CD4-positive, alpha-beta T cell (primary cell): ENCODE data around the gene GTF3C2. TPM values are rescaled to one million over a fixed set of nuclear protein-coding genes. Genes with fewer than 3 reads are reported as not detected.

ENCODE experiments used
- ATAC-seq: fragments of 200-7000 bp; cut with Tn5 transposase; one replicate; pipeline ENCODE4 v1.10.0; 2022; ENCODE audit warnings: mild to moderate bottlenecking; ENCODE audit not compliant: poor library complexity
- CTCF ChIA-PET: fragments of 350-600 bp; sonication (Branson Sonifier 250); formaldehyde crosslinking; loops from one replicate; lab custom pipeline; 2021; ENCODE audit warnings: antibody characterized with exemption, inconsistent platforms; lab: Charles Lee
- POLR2A ChIA-PET: fragments of 350-600 bp; sonication (Branson Sonifier 250); formaldehyde crosslinking; loops from one replicate; lab custom pipeline; 2021; ENCODE audit warnings: antibody characterized with exemption, inconsistent platforms; lab: Charles Lee
- DNase-seq, 14 experiments: peaks; one replicate each; pipeline ENCODE4 v3.0.0-alpha.2; 2013 to 2020; ENCODE audit warnings: mixed read lengths in 2 of 14
- H3K27ac ChIP-seq, 2 donors: one replicate each; pipeline versions ENCODE4 v1.5.1 to v1.7.0; 2013; ENCODE audit warnings: low read length in 2 of 2, low read depth in 1 of 2, mild to moderate bottlenecking in 1 of 2
- H3K27me3 ChIP-seq, 2 experiments: 1 replicate in 1 of 2; 2 replicates in 1 of 2; pipeline versions ENCODE4 v1.6.1 to v1.7.0; 2013; ENCODE audit warnings: low read length in 2 of 2, control low read depth in 1 of 2, mild to moderate bottlenecking in 1 of 2, moderate library complexity in 1 of 2; ENCODE audit not compliant: insufficient read depth in 2 of 2, control insufficient read depth in 1 of 2
- H3K36me3 ChIP-seq: one replicate; pipeline ENCODE4 v1.6.1; 2013; ENCODE audit warnings: low read length, control low read depth; ENCODE audit not compliant: insufficient read depth
- H3K4me1 ChIP-seq: one replicate; pipeline ENCODE4 v1.6.1; 2013; ENCODE audit warnings: low read length, control low read depth; ENCODE audit not compliant: insufficient read depth
- H3K4me3 ChIP-seq: one replicate; pipeline ENCODE4 v1.5.1; 2013; ENCODE audit warnings: mild to moderate bottlenecking, low read length, moderate library complexity
- H3K9me3 ChIP-seq, 2 experiments: 1 replicate in 1 of 2; 2 replicates in 1 of 2; pipeline versions ENCODE4 v1.6.1 to v1.7.0; 2013; ENCODE audit warnings: low read length in 2 of 2, mild to moderate bottlenecking in 2 of 2, control low read depth in 1 of 2, moderate library complexity in 1 of 2; ENCODE audit not compliant: control insufficient read depth in 1 of 2, insufficient read depth in 1 of 2
- H3K27ac Mint-ChIP-seq: one replicate; pipeline ENCODE4 v1.8.0; 2020; ENCODE audit warnings: mixed read lengths
- H3K27me3 Mint-ChIP-seq: one replicate; pipeline ENCODE4 v1.8.0; 2021; ENCODE audit warnings: mixed read lengths
- H3K36me3 Mint-ChIP-seq: one replicate; pipeline ENCODE4 v1.8.0; 2021; ENCODE audit warnings: low read depth, mixed read lengths
- H3K4me1 Mint-ChIP-seq: one replicate; pipeline ENCODE4 v1.8.0; 2021; ENCODE audit warnings: low read depth, mixed read lengths
- H3K4me3 Mint-ChIP-seq: one replicate; pipeline ENCODE4 v1.8.0; 2020; ENCODE audit warnings: mild to moderate bottlenecking, mixed read lengths
- H3K9me3 Mint-ChIP-seq: one replicate; pipeline ENCODE4 v1.8.0; 2020; ENCODE audit warnings: mixed read lengths
- CTCF ChIP-seq: fragments of 200-600 bp; IDR thresholded peaks from one replicate; pipeline ENCODE4 v1.8.0; 2022; ENCODE audit warnings: antibody characterized with exemption, mild to moderate bottlenecking
- intact Hi-C, 2 experiments: fragments of 100-400 bp; cut with DNase I in 1 of 2; cut with micrococcal nuclease in 1 of 2; formaldehyde crosslinking; loops; one replicate each; pipeline versions ENCODE4 v1.15.1 to v1.9.0; 2023 to 2025; cut with DNase I, micrococcal nuclease
- total RNA-seq, 174 experiments: library from RNA in 2 of 174; stranded (reverse) in 2 of 174; gene quantifications; one replicate each; pipeline ENCODE4 v1.2.3 and lab custom pipeline; 2021 to 2026

Gene GTF3C2
- total RNA-seq, 2 experiments from 2014 or later = 54.6 to 56.8 TPM

- POLR2A ChIA-PET = interaction anchor here (0.7 to 2.9 kb wide), 12 partner anchors 8 to 249 kb away, joined by 3 to 30 read pairs (median 9); partner anchors contain the start of genes CCDC121, EIF2B4, GPN1 and GTF3C2
- peaks cover 65% of the 10 kb centered on the region for H3K36me3 ChIP-seq
Observed at GRCh38 chr2:27379383-27379835, 22.8 kb upstream of the GTF3C2 start.

DNA sequence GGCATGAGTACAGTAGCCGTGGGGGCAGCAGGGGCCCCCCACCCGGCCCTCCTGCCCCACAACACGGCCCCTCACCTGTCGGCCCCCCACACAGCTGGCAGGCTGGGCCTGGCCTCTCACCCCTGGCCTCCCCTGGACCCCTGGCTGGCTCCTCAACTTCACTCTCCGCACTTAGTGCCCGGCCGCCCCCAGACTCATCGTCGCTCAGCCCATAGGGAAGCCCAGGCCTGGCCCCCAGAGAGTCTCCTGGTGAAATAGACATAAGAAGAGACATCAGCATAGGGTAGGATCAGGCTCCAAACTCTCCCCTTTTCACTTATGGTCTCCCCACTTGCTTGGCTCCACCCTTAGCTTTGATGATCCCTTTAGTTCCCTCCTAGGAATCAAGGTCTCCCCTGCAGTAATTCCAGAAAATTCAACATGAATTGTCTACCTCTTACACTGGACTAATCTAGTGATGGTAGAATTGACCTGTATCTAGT lies 22.3 kb upstream of the GTF3C2 start:
- no peak for ATAC-seq
- TF ChIP-seq CTCF = no peak
- H3K4me3 ChIP-seq = no peak overlapping the region
- CTCF ChIA-PET = interaction anchor here (1.2 kb wide), 1 partner anchor 52 kb away, joined by 5 read pairs; no protein-coding TSS in a partner anchor
- peak overlapping the region; percentile 93 for H3K4me3 Mint-ChIP-seq
- H3K4me1 Mint-ChIP-seq = peaks cover 32% of the 10 kb centered on the region
- no peaks in the 10 kb centered on the region for H3K27me3 Mint-ChIP-seq
- H3K27ac Mint-ChIP-seq = peak overlapping the region; percentile 91
- no peaks in the 10 kb centered on the region for H3K9me3 Mint-ChIP-seq
- DNase-seq = no peak
- POLR2A ChIA-PET = interaction anchor here (0.8 to 2.9 kb wide), 8 partner anchors 8 to 250 kb away, joined by 3 to 30 read pairs (median 8); partner anchors contain the start of genes CCDC121, EIF2B4, GPN1 and MPV17
- H3K36me3 ChIP-seq = peaks cover 65% of the 10 kb centered on the region
- H3K27me3 ChIP-seq = no peaks in the 10 kb centered on the region
- no peak overlapping the region for H3K27ac ChIP-seq
- H3K36me3 Mint-ChIP-seq = peaks cover 79% of the 10 kb centered on the region
- H3K9me3 ChIP-seq = no peaks in the 10 kb centered on the region
- intact Hi-C loops = loop anchor here in 1 of 2 experiments (5.0 kb wide), 1 partner anchor 242 kb away; the partner anchor contains the start of gene PRR30
- peaks cover 18% of the 10 kb centered on the region for H3K4me1 ChIP-seq

More at GRCh38 chr2:27379383-27379835, 22.8 kb upstream of the GTF3C2 start:
- Histone ChIP-seq H3K27ac (peak overlapping the region; percentile 50 to 83), H3K9me3 (no peaks in the 10 kb centered on the region), H3K4me3 (peak overlapping the region; percentile 66), H3K4me1 (peaks cover 18% of the 10 kb centered on the region), H3K27me3 (no peaks in the 10 kb centered on the region)
- Mint-ChIP-seq H3K27me3 (no peaks in the 10 kb centered on the region), H3K4me1 (peaks cover 32% of the 10 kb centered on the region), H3K27ac (peak overlapping the region; percentile 91), H3K36me3 (peaks cover 80% of the 10 kb centered on the region), H3K4me3 (peak overlapping the region; percentile 93), H3K9me3 (no peaks in the 10 kb centered on the region)
- DNase-seq (no peak), ATAC-seq (no peak)
- intact Hi-C loops = loop anchor here in 1 of 2 experiments (5.0 kb wide), 1 partner anchor 242 kb away; the partner anchor contains the start of gene PRR30
- TF ChIP-seq CTCF = no peak
- CTCF ChIA-PET = interaction anchor here (1.2 kb wide), 1 partner anchor 51 kb away, joined by 5 read pairs; no protein-coding TSS in a partner anchor

DNA sequence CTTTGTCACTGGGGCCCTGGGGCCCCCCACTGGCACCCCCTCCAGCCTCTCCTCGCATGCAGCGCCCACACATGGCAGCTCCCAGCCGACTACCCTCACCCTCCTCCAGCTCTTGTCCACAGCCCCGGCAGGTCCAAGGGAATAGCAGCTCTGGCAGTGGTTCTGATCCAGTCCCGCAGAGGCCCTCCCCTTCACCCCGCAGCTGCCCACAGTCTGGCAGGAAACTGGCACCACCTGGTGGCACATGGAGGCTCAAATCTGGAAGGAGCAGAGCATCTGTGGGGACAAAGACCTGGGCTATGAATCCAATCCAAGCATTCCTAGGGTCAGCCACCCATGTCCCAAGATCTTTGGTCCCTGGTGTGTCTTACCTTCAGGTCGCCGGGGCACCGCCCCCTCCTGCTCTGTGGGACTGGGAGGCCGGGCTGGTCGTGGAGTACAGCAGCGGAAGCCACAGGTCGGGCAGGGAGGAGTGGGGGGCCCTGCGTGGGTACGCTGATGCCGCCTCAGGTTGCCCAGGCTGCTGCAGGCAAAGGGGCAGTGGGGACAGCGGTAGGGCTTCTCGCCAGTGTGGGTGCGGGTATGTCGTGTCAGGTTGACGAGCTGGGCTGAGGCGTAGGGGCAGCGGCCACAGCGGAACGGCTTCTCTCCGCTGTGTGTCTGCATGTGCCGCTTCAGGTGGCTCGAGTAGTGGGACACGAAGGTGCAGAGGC lies 21.7 kb upstream of the GTF3C2 start:
- POLR2A ChIA-PET = interaction anchor here (1.0 to 1.5 kb wide), 2 partner anchors 21 to 52 kb away, joined by 3 to 4 read pairs; no protein-coding TSS in a partner anchor
- Mint-ChIP-seq H3K4me3 (no peak overlapping the region), H3K27me3 (no peaks in the 10 kb centered on the region), H3K4me1 (peaks cover 32% of the 10 kb centered on the region), H3K9me3 (no peaks in the 10 kb centered on the region), H3K36me3 (peaks cover 79% of the 10 kb centered on the region), H3K27ac (no peak overlapping the region)
- Histone ChIP-seq H3K27me3 (no peaks in the 10 kb centered on the region), H3K4me1 (peaks cover 22% of the 10 kb centered on the region), H3K4me3 (no peak overlapping the region), H3K9me3 (no peaks in the 10 kb centered on the region), H3K36me3 (peaks cover 64% of the 10 kb centered on the region), H3K27ac (no peak overlapping the region)
- intact Hi-C loops = loop anchor here in 1 of 2 experiments (5.0 kb wide), 1 partner anchor 241 kb away; the partner anchor contains the start of gene PRR30
- ATAC-seq = no peak
- CTCF ChIA-PET = no interaction called here
- peak in 3 of 14 experiments; percentile 27 to 46 (median 38) for DNase-seq
- no peak for TF ChIP-seq CTCF
